Ectodermal cell (in vitro differentiated cells): ENCODE results near the gene KCNQ2.
"Not testable (repeated sequence)": the region's sequence is repeated elsewhere in the genome, so short reads cannot be mapped to it uniquely, and the experiment has no call there.

Experiments
- H3K27ac ChIP-seq: 2 replicates; pipeline ENCODE4 v1.7.0; 2013; ENCODE audit warnings: mild to moderate bottlenecking, low read depth, low read length; ENCODE audit not compliant: insufficient read depth, poor library complexity, severe bottlenecking
- H3K27me3 ChIP-seq: 2 replicates; pipeline ENCODE4 v1.7.0; 2013; ENCODE audit warnings: mild to moderate bottlenecking, low read length; ENCODE audit not compliant: insufficient read depth, control insufficient read depth, poor library complexity, severe bottlenecking
- H3K36me3 ChIP-seq: one replicate; pipeline ENCODE4 v1.7.0; 2013; ENCODE audit warnings: low read length; ENCODE audit not compliant: control insufficient read depth, insufficient read depth
- H3K4me1 ChIP-seq: one replicate; pipeline ENCODE4 v1.7.0; 2013; ENCODE audit warnings: low read length; ENCODE audit not compliant: control insufficient read depth, insufficient read depth
- H3K4me3 ChIP-seq: 2 replicates; pipeline ENCODE4 v1.7.0; 2013; ENCODE audit warnings: low read depth, low read length, control low read depth; ENCODE audit not compliant: insufficient read depth
- H3K9me3 ChIP-seq: 2 replicates; pipeline ENCODE4 v1.7.0; 2013; ENCODE audit warnings: mild to moderate bottlenecking, low read length, moderate library complexity; ENCODE audit not compliant: control insufficient read depth
- WGBS, 2 experiments: methylation state at CpG; one replicate each; pipeline ENCODE4 v1.1.7; 2013; ENCODE audit warnings: missing lambda C conversion rate in 2 of 2; 5-methylcytosine and 5-hydroxymethylcytosine counted together

Gene KCNQ2

DNA sequence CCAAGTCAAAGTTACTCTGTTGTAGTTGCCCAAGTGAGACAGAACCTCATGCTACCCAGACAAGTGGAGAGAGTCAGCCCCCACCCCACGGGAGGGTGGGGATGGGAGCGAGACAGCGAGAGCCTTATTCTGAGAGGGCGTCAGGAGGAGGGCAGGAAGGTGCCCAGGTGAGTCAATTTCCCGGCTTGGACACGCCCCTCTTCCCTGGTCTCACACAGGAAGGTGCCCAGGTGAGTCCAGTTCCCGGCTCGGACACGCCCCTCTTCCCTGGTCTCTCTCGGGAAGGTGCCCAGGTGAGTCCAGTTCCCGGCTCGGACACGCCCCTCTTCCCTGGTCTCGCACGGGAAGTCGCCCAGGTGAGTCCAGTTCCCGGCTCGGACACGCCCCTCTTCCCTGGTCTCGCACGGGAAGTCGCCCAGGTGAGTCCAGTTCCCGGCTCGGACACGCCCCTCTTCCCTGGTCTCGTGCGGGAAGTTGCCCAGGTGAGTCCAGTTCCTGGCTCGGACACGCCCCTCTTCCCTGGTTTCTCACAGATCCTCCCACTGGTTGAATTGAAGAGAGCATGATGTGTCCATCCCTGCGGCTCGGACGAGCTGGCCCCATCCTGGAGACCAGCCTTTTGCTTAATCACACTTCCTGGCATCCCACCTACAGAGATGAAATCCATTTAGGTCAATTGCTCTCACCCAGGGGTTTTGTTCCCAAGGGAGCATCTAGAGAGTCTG, 7.4 kb upstream of the KCNQ2 start:
- not testable (repeated sequence) for H3K9me3 ChIP-seq, H3K27ac ChIP-seq, H3K36me3 ChIP-seq, H3K4me3 ChIP-seq, H3K4me1 ChIP-seq
- H3K27me3 ChIP-seq: peaks cover 11% of the 10 kb centered on the region
- WGBS, 2 experiments: 88 to 90% methylated on average over 32 of the region's 32 CpGs

DNA sequence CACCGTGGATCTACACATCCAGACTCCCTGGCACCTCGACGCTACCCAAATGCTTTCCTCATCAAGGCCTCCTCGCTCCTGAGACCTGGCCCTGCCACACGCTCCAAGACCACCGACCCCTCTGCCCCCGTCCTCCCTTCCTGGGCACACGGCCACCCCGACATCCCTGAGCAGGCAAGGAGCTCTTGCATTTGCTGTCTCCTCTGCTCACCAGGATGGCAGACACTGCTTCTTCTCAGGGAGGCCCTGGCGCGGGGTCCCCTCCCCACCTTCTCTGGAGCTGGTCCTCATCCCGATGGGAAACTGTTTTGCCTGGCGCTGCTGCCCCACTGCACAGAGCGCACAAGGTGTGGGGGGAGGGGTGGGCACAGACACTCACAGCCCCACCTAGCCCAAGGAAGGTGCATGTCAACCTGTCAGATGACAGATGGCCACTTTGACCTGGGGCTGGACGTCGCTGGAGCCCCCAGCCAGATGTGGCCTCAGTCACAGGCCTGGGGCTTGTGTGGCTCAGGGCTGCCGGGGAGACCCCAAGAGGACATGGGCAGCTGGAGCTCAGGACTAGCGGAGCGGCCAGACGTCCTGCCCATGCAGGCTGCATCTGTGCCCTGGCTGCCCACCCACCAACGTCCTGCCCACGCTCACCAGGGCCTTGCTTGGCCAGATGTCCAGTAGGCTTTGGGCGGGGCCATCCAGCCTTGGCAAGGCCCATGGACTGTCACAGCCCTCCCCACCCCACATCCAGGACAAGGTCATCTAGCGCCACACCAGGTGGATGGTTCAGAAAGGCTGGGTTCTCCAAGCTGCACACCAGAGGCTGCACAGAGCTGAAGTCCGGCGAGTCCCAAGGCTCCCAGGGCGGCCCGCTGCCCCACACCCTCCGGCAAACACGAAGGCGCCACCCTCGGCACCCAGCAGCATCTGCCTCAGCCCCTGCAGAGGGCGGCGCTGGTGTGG, 6.2 kb upstream of the KCNQ2 start:
- 93% methylated on average over 34 of the region's 34 CpGs for WGBS, 2 experiments
- Histone ChIP-seq H3K36me3 (no peaks in the 10 kb centered on the region), H3K4me3 (no peak overlapping the region), H3K27ac (no peak overlapping the region), H3K27me3 (peaks cover 23% of the 10 kb centered on the region), H3K4me1 (peaks cover 13% of the 10 kb centered on the region), H3K9me3 (no peaks in the 10 kb centered on the region)

DNA sequence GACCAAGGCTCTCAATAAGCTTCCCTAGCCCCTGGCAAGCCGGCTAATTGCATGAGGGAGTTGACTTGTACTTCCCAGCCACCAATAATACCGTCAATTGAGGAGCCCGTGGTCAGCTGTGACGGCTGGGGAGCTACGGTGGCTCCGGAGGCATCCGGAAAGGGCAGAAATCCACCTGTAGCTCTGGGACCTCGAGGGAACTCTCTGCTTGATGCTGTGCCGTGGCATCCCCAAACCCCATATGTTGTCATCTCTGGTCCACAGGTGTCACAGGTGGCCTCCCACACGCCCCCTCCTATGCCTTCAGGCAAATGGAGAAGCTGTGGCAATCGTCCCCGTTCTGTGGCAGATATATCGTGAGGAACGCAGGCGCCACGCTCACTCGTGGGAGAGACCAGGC, 5.5 kb upstream of the KCNQ2 start:
- H3K9me3 ChIP-seq: no peaks in the 10 kb centered on the region
- peaks cover 30% of the 10 kb centered on the region for H3K27me3 ChIP-seq
- peaks cover 17% of the 10 kb centered on the region for H3K4me1 ChIP-seq
- 87 to 90% methylated on average over 17 of the region's 17 CpGs for WGBS, 2 experiments
- no peak overlapping the region for H3K27ac ChIP-seq
- H3K36me3 ChIP-seq: no peaks in the 10 kb centered on the region
- no peak overlapping the region for H3K4me3 ChIP-seq

DNA sequence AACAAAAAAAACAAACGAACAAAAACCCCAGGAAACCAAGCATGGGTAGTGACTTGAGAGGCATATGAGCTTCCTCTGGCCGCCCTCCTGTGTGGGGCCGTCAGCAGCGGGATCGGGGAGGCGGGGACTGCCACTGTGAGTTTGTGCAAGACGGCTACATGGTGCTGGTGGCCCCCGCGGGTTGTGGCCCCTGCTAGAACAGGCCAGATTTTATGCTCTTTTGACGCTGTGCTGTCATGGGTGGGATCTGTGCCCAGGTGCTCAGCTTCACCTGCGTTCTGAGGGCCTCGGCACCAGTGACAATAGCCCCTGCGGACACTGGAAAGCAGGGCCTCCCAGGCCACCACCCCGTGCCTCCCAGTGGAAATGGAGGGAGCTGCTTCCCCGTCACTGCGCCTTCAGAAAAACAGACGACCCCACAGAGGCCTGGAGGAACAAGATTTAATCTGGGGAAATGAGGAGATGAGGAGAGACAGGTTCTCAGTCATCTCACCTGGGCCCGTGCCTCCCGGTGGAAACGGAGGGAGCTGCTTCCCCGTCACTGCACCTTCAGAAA, 4.7 kb upstream of the KCNQ2 start:
- H3K4me1 ChIP-seq: peaks cover 13% of the 10 kb centered on the region
- no peaks in the 10 kb centered on the region for H3K36me3 ChIP-seq
- no peak overlapping the region for H3K27ac ChIP-seq
- WGBS, 2 experiments: 65 to 67% methylated on average over 21 of the region's 21 CpGs
- no peaks in the 10 kb centered on the region for H3K9me3 ChIP-seq
- no peak overlapping the region for H3K4me3 ChIP-seq
- peaks cover 32% of the 10 kb centered on the region for H3K27me3 ChIP-seq

DNA sequence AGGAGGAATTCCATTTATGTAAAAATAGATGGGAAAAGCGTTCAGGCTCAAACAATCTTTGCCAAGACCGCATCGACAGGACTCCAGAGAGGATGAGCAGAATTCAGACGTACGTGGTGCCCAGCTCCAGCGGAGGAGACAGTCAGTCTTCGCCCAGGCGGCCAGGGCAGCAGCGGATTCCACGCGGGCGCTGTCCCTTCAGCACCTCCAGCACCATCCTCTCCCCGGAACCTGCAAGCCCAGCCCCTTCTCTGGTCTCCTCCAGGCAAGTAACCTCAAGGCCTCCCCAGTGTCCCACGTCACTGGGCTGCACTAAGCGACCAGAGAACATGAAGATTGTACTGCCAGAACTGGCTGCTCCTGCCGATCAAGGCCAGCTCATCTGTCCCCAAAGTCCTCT, 2.8 kb upstream of the KCNQ2 start:
- no peak overlapping the region for H3K4me3 ChIP-seq
- H3K9me3 ChIP-seq: no peaks in the 10 kb centered on the region
- H3K27ac ChIP-seq: no peak overlapping the region
- no peaks in the 10 kb centered on the region for H3K36me3 ChIP-seq
- 10 to 13% methylated on average over 16 of the region's 16 CpGs for WGBS, 2 experiments
- peaks cover 44% of the 10 kb centered on the region for H3K27me3 ChIP-seq
- H3K4me1 ChIP-seq: peaks cover 9% of the 10 kb centered on the region

DNA sequence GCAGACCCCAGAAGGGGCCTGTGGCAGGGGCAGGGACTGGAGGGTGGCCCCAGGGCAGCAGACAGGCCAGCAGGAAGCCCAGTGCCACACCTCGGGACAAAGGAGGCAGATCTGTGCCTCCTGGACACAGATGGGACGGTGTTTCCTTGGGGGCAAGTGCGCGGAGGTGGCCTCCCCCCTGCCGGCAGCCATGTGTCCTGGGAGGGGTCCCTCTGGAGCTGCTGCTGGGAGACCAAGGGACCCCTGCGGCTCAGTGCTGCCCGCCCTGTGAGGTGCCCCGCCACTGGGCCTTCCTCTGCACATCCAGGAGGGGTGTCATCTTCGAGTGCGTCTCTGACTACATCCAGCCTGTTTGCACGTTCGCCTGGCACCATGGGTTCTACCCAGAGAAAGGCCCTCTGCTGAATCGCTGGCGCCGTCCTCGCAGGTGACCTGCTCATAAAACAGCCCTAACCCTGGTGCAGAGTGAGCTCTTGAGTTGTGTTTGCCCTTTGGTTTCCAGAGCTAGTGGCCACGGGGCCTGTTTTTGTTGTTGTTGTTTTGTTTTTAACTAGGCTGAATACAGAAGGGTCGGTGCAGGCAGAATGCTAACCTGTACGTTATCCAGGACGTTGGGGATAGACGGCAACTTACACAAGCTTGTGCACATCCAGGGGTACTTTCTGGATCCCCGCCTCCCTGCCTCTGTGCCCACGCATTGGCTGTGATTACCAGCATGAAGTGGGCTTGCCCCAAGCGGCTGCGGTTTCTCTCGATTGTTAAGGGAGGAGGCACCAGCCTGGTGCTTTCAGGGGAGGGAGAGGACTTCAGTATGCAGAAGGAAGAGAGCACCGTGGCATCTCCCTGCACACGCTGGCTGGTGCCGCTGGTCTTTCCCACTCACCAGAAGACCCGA, 1.3 kb upstream of the KCNQ2 start:
- H3K4me3 ChIP-seq: no peak overlapping the region
- H3K4me1 ChIP-seq: peaks cover 21% of the 10 kb centered on the region
- H3K36me3 ChIP-seq: no peaks in the 10 kb centered on the region
- no peak overlapping the region for H3K27ac ChIP-seq
- H3K27me3 ChIP-seq: peaks cover 44% of the 10 kb centered on the region
- no peaks in the 10 kb centered on the region for H3K9me3 ChIP-seq
- 38 to 41% methylated on average over 30 of the region's 30 CpGs for WGBS, 2 experiments

DNA sequence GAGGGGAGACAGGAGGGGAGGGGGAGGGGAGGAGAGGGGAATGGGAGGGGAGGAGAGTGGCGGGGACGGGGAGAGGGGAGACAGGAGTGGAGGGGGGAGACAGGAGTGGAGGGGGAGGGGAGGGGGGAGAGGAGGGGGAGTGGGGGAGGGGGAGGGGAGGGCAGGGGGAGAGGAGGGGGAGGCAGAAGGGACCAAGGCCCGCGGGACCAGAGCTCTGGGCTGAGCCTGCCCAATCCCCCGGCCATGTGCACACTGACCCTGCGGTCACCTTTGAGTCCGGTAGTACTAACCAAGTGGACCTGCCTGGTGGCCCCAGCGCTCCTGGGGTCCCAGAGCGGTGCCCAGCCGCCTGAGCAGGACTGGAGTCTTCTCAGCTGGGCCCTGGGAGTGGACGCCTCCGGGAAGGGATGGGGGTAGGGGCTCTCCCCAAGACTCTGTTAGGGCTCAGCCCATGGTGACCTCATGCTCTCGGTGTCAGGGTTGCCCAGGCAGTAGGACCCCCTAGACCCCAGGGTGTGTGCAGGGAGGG, 471 bp upstream of the KCNQ2 start:
- Histone ChIP-seq H3K9me3 (no peaks in the 10 kb centered on the region), H3K27me3 (peaks cover 44% of the 10 kb centered on the region), H3K27ac (no peak overlapping the region), H3K4me1 (peaks cover 21% of the 10 kb centered on the region), H3K36me3 (no peaks in the 10 kb centered on the region), H3K4me3 (no peak overlapping the region)
- WGBS, 2 experiments: 59 to 62% methylated on average over 11 of the region's 13 CpGs

DNA sequence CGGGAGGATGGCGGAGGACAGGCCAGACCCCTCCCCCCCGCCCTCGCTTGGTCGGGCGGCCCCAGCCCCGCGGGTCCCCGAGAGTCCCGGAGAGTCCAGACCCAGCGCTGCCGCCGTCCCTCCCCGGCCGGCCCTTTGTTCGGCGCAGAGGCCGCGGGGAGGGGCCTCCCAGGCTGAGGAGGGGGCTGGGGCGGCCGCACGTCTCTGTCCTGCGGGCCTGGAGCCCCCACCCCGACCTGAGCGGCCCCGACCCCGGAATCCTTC, 806 bp downstream of the KCNQ2 start:
- H3K36me3 ChIP-seq: no peaks in the 10 kb centered on the region
- H3K4me3 ChIP-seq: peak overlapping the region; percentile 71
- 0 to 1% methylated on average over 27 of the region's 27 CpGs for WGBS, 2 experiments
- no peaks in the 10 kb centered on the region for H3K9me3 ChIP-seq
- H3K27ac ChIP-seq: no peak overlapping the region
- peaks cover 21% of the 10 kb centered on the region for H3K4me1 ChIP-seq
- peaks cover 44% of the 10 kb centered on the region for H3K27me3 ChIP-seq

DNA sequence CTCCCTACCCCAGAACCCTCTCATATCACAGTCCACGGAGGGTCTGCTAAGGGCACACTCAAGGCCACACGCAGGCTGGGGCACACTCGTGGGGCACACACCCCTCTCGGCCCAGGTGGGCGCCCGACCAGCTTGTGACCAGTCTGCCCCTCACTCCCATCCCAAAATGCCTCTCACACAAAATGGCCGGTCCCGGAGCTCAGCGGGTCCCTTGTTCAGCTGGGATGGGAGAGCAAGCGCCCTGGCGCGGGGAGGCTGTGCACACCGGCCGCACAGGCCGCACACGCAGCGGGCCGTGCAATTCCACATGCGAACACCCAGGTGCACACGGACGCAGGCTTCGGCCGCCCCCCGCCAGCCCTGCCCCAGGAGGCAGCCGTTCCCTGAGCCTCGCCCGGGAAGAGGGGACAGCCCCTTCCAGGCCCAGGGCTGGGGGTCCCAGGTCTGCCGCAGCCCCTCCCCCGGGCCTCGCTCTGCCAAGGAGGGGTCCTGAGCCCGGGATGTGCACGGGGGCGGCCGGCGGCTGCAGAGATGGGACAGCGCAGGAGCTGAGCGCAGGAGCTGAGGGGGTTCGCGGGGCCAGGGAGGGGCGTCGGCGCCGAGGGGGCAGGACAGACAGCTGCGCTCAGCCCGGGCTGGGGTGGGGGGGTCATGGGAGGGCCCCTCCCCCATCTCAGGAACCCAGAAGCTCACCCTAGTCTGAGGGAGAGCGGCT, 1.3 kb downstream of the KCNQ2 start:
- H3K36me3 ChIP-seq: no peaks in the 10 kb centered on the region
- WGBS, 2 experiments: 6% methylated on average over 46 of the region's 46 CpGs
- H3K27ac ChIP-seq: no peak overlapping the region
- peaks cover 21% of the 10 kb centered on the region for H3K4me1 ChIP-seq
- peak overlapping the region; percentile 71 for H3K4me3 ChIP-seq
- peaks cover 44% of the 10 kb centered on the region for H3K27me3 ChIP-seq
- no peaks in the 10 kb centered on the region for H3K9me3 ChIP-seq
